ENCODE results near the gene PPRC1.

PPRC1 gene

GRCh38 chr10:102117391-102118159, 15.3 kb upstream of the PPRC1 start:
- no peak for DNase-seq (ENCODE audit: low read depth)

- DNase-seq (ENCODE audit: low read depth) = no peak
These were observed 14.0 kb upstream of the PPRC1 start for GRCh38 chr10:102118867-102119266.

- no peak for DNase-seq (ENCODE audit: low read depth)
These were observed 13.3 kb upstream of the PPRC1 start for GRCh38 chr10:102119417-102120141.

- DNase-seq (ENCODE audit: low read depth) = no peak
These were observed 12.5 kb upstream of the PPRC1 start, which contains the start of gene LDB1 for GRCh38 chr10:102120142-102120990. TSS of gene LDB1 (minus strand) at chr10:102120368. CDS start at chr10:102120110, 258 bp downstream.

- DNase-seq (ENCODE audit: low read depth) = no peak
These were observed 11.7 kb upstream of the PPRC1 start for GRCh38 chr10:102120991-102121738.

GRCh38 chr10:102121739-102122372, 11.0 kb upstream of the PPRC1 start:
- DNase-seq (ENCODE audit: low read depth) = no peak

GRCh38 chr10:102122450-102122849, 10.4 kb upstream of the PPRC1 start:
- DNase-seq (ENCODE audit: low read depth) = no peak

- no peak for DNase-seq (ENCODE audit: low read depth)
These were observed 9.6 kb upstream of the PPRC1 start for GRCh38 chr10:102123223-102123622.

GRCh38 chr10:102131286-102132170, 1.3 kb upstream of the PPRC1 start:
- no peak for DNase-seq (ENCODE audit: low read depth)

- DNase-seq (ENCODE audit: low read depth) = no peak
These were observed 662 bp upstream of the PPRC1 start for GRCh38 chr10:102132193-102132562.

GRCh38 chr10:102133373-102134195, 744 bp downstream of the PPRC1 start:
- DNase-seq (ENCODE audit: low read depth) = no peak

- no peak for DNase-seq (ENCODE audit: low read depth)
These were observed 1.6 kb downstream of the PPRC1 start for GRCh38 chr10:102134416-102134815.

GRCh38 chr10:102135956-102136526, 3.2 kb downstream of the PPRC1 start:
- no peak for DNase-seq (ENCODE audit: low read depth)

GRCh38 chr10:102139281-102140110, 6.7 kb downstream of the PPRC1 start:
- no peak for DNase-seq (ENCODE audit: low read depth)

GRCh38 chr10:102140218-102140617, 7.4 kb downstream of the PPRC1 start:
- no peak for DNase-seq (ENCODE audit: low read depth)

- no peak for DNase-seq (ENCODE audit: low read depth)
These were observed 8.2 kb downstream of the PPRC1 start for GRCh38 chr10:102140913-102141540.

- no peak for DNase-seq (ENCODE audit: low read depth)
These were observed 8.8 kb downstream of the PPRC1 start for GRCh38 chr10:102141583-102142107.

Data from HS-5 (cell line).